MM.1S (cell line): Measurements from ENCODE around the gene NACAD.

Source experiments
- DNase-seq: peaks from one replicate; pipeline ENCODE4 v3.0.0-alpha.2; 2015
- H2AFZ ChIP-seq: fragments of 300-600 bp; sonication (generic); 2 replicates; pipeline ENCODE4 v1.6.0; 2016; ENCODE audit warnings: antibody characterized with exemption, low read length
- H3F3A ChIP-seq: fragments of 300-600 bp; sonication (generic); 2 replicates; pipeline ENCODE4 v1.6.1; 2016; ENCODE audit warnings: mild to moderate bottlenecking, antibody characterized with exemption, low read length, moderate library complexity, mixed read lengths; ENCODE audit not compliant: insufficient read depth
- H3K27ac ChIP-seq: fragments of 300-600 bp; sonication (generic); 2 replicates; pipeline ENCODE4 v1.5.1; 2016; ENCODE audit warnings: mild to moderate bottlenecking, low read length
- H3K27me3 ChIP-seq: fragments of 300-600 bp; sonication (generic); replicated peaks from 2 replicates; pipeline ENCODE4 v1.6.0; 2016; ENCODE audit warnings: low read length; ENCODE audit not compliant: insufficient read depth
- H3K36me3 ChIP-seq: fragments of 300-600 bp; sonication (generic); replicated peaks from 2 replicates; pipeline ENCODE4 v1.6.1; 2016; ENCODE audit warnings: mild to moderate bottlenecking, low read length, mixed read lengths; ENCODE audit not compliant: insufficient read depth
- H3K4me1 ChIP-seq: fragments of 300-600 bp; sonication (generic); 2 replicates; pipeline ENCODE4 v1.6.1; 2016; ENCODE audit warnings: low read length, mixed read lengths
- H3K4me2 ChIP-seq: fragments of 300-600 bp; sonication (generic); 2 replicates; pipeline ENCODE4 v1.6.0; 2016; ENCODE audit warnings: low read depth, low read length
- H3K4me3 ChIP-seq: fragments of 300-600 bp; sonication (generic); 2 replicates; pipeline ENCODE4 v1.5.1; 2016; ENCODE audit warnings: low read length, mixed read lengths
- H3K79me2 ChIP-seq: fragments of 300-600 bp; sonication (generic); 2 replicates; pipeline ENCODE4 v1.6.1; 2016; ENCODE audit warnings: mixed run types, low read length, mixed read lengths
- H3K9ac ChIP-seq: fragments of 300-600 bp; sonication (generic); 2 replicates; pipeline ENCODE4 v1.6.1; 2016; ENCODE audit warnings: low read length, mixed read lengths
- H3K9me2 ChIP-seq: fragments of 300-600 bp; sonication (generic); replicated peaks from 2 replicates; pipeline ENCODE4 v1.6.1; 2016; ENCODE audit warnings: mild to moderate bottlenecking, low read length, mixed read lengths; ENCODE audit not compliant: insufficient read depth
- H3K9me3 ChIP-seq: fragments of 300-600 bp; sonication (generic); replicated peaks from 2 replicates; pipeline ENCODE4 v1.6.1; 2016; ENCODE audit warnings: mild to moderate bottlenecking, low read length, mixed read lengths; ENCODE audit not compliant: insufficient read depth
- H4K20me1 ChIP-seq: fragments of 300-600 bp; sonication (generic); 2 replicates; pipeline ENCODE4 v1.6.1; 2016; ENCODE audit warnings: mild to moderate bottlenecking, low read length, moderate library complexity, mixed read lengths; ENCODE audit not compliant: insufficient read depth
- CTCF ChIP-seq: fragments of 300-600 bp; sonication (generic); IDR thresholded peaks from 2 replicates; pipeline ENCODE4 v1.5.1; 2016; ENCODE audit warnings: antibody characterized with exemption, low read length, mixed read lengths
- EZH2 ChIP-seq: fragments of 300-600 bp; sonication (generic); optimal IDR thresholded peaks from 2 replicates; pipeline ENCODE3; 2017; ENCODE audit warnings: low read depth, mild to moderate bottlenecking, antibody characterized with exemption, low read length, mixed read lengths
- EZH2phosphoT487 ChIP-seq: fragments of 300-600 bp; sonication (generic); IDR thresholded peaks from 2 replicates; pipeline ENCODE4 v1.6.1; 2018; ENCODE audit warnings: antibody characterized with exemption, low read length

NACAD gene

GRCh38 chr7:45099891-45100760 is 11.4 kb upstream of the NACAD start:
- no peak for TF ChIP-seq CTCF
- no peak for TF ChIP-seq EZH2
- no peak for TF ChIP-seq EZH2phosphoT487
- H3K36me3 ChIP-seq, result peaks cover 23% of the 10 kb centered on the region

GRCh38 chr7:45098983-45099839 is 10.4 kb upstream of the NACAD start:
- no peaks in the 10 kb centered on the region; the same call in 1 of the 2 replicates for H3F3A ChIP-seq
- H3K9me3 ChIP-seq, result no peaks in the 10 kb centered on the region
- H3K36me3 ChIP-seq, result peaks cover 16% of the 10 kb centered on the region; the same call in 1 of the 2 replicates
- H3K4me1 ChIP-seq, result no peaks in the 10 kb centered on the region
- H3K9ac ChIP-seq, result no peak overlapping the region
- H4K20me1 ChIP-seq, result no peaks in the 10 kb centered on the region
- no peaks in the 10 kb centered on the region for H3K9me2 ChIP-seq
- no peak overlapping the region for H3K27ac ChIP-seq
- no peak for TF ChIP-seq CTCF
- no peak for TF ChIP-seq EZH2
- TF ChIP-seq EZH2phosphoT487, result no peak
- H3K4me2 ChIP-seq, result no peak overlapping the region
- no peak for DNase-seq
- no peak overlapping the region for H2AFZ ChIP-seq
- H3K4me3 ChIP-seq, result no peak overlapping the region
- no peaks in the 10 kb centered on the region for H3K27me3 ChIP-seq
- H3K79me2 ChIP-seq, result peaks cover 5% of the 10 kb centered on the region; the same call in 1 of the 2 replicates

More at GRCh38 chr7:45099891-45100760, 11.4 kb upstream of the NACAD start:
- Histone ChIP-seq H3K4me3 (no peak overlapping the region), H3K79me2 (peaks cover 14% of the 10 kb centered on the region), H2AFZ (no peak overlapping the region), H3K9ac (no peak overlapping the region), H3K9me3 (no peaks in the 10 kb centered on the region), H3F3A (no peaks in the 10 kb centered on the region; the same call in 1 of the 2 replicates), H3K4me2 (no peak overlapping the region), H3K9me2 (no peaks in the 10 kb centered on the region), H3K27ac (no peak overlapping the region), H3K27me3 (no peaks in the 10 kb centered on the region), H4K20me1 (no peaks in the 10 kb centered on the region), H3K4me1 (no peaks in the 10 kb centered on the region)
- DNase-seq, result no peak

- H3K9me3 ChIP-seq, result no peaks in the 10 kb centered on the region
- no peak overlapping the region for H3K27ac ChIP-seq
- no peak for DNase-seq
- no peak overlapping the region for H2AFZ ChIP-seq
- no peaks in the 10 kb centered on the region for H3K4me1 ChIP-seq
- H3F3A ChIP-seq, result no peaks in the 10 kb centered on the region; the same call in 1 of the 2 replicates
- H3K9me2 ChIP-seq, result no peaks in the 10 kb centered on the region
- no peaks in the 10 kb centered on the region; the same call in 1 of the 2 replicates for H3K27me3 ChIP-seq
- no peak overlapping the region for H3K4me2 ChIP-seq
- no peak for TF ChIP-seq EZH2
- TF ChIP-seq CTCF, result no peak
- TF ChIP-seq EZH2phosphoT487, result no peak
- H3K9ac ChIP-seq, result no peak overlapping the region
- H3K36me3 ChIP-seq, result no peaks in the 10 kb centered on the region
- H4K20me1 ChIP-seq, result no peaks in the 10 kb centered on the region
- H3K4me3 ChIP-seq, result no peak overlapping the region
- no peaks in the 10 kb centered on the region for H3K79me2 ChIP-seq
These were observed 4.1 kb upstream of the NACAD start for GRCh38 chr7:45092931-45093235.
